Measurements from ENCODE around the gene PDE8A. TPM values are rescaled to one million over a fixed set of nuclear protein-coding genes. Genes with fewer than 3 reads are reported as not detected.

Gene PDE8A
- total and polyA plus RNA-seq, 10 of the 15 experiments (the other 5 are each of a cell fraction or from before 2014, with no cell fraction given) = 6.7 to 69.2 (median 27.2) TPM

GRCh38 chr15:85034276-85034675, 52.6 kb downstream of the PDE8A start:
- Histone ChIP-seq H3K27ac (ENCODE audit: control insufficient read depth, insufficient read depth) (no peak overlapping the region), H3K4me2 (ENCODE audit: control insufficient read depth, insufficient read depth) (no peak overlapping the region), H3K4me1 (ENCODE audit: control insufficient read depth, insufficient read depth, low read length) (peaks cover 20% of the 10 kb centered on the region), H3K79me2 (ENCODE audit: control insufficient read depth, insufficient read depth, low read length) (peaks cover 29% of the 10 kb centered on the region), H4K20me1 (ENCODE audit: control insufficient read depth, insufficient read depth) (no peaks in the 10 kb centered on the region), H3K9me3 (replicated peaks; ENCODE audit: control insufficient read depth, insufficient read depth, low read length) (no peaks in the 10 kb centered on the region), H3K4me3 (no peak overlapping the region), H3K27me3 (replicated peaks in 1 of 2; ENCODE audit: control insufficient read depth in 2 of 2, insufficient read depth in 2 of 2, low read length in 1 of 2) (no peaks in the 10 kb centered on the region), H2AFZ (ENCODE audit: control insufficient read depth, low read depth, low read length) (no peak overlapping the region), H3K36me3 (ENCODE audit: control insufficient read depth in 2 of 2, insufficient read depth in 2 of 2, low read length in 1 of 2) (no peaks in the 10 kb centered on the region), H3K9ac (ENCODE audit: control insufficient read depth, insufficient read depth, low read length) (no peak overlapping the region)
- intact Hi-C loops (cut with micrococcal nuclease; ENCODE audit: unreplicated experiment) (no loop called here), in situ Hi-C loops (cut with MboI) (no loop called here)
- POLR2A ChIA-PET = interaction anchor here (1.4 kb wide), 1 partner anchor 55 kb away, joined by 3 read pairs; no protein-coding TSS in a partner anchor
- CTCF ChIA-PET = interaction anchor here (1.8 to 4.0 kb wide), 2 partner anchors 10 to 12 kb away, joined by 7 to 20 read pairs; no protein-coding TSS in a partner anchor
- no peak for DNase-seq (ENCODE audit: low read depth, low spot score)
- WGBS (ENCODE audit: insufficient coverage, insufficient replicate concordance, low lambda C conversion rate, missing lambda C conversion rate) = 90% methylated on average over 5 of the region's 5 CpGs
- no peak for ATAC-seq
- TF ChIP-seq GABPA (IDR thresholded peaks at IDR 0.05; ENCODE audit: low read depth) = no peak
- no peak for TF ChIP-seq HSF1 (IDR thresholded peaks at IDR 0.05; ENCODE audit: low read depth, low read length)
- no peak for TF ChIP-seq SMAD1 (IDR thresholded peaks at IDR 0.05; ENCODE audit: low read depth, partially characterized antibody)
- TF ChIP-seq STAT1 (conservative IDR thresholded peaks at IDR 0.05) = no peak
- no peak for TF ChIP-seq BMI1 (IDR thresholded peaks at IDR 0.05; ENCODE audit: borderline replicate concordance)
- TF ChIP-seq EP300 (IDR thresholded peaks at IDR 0.05; ENCODE audit: borderline replicate concordance in 1 of 2, control insufficient read depth in 1 of 2, low read depth in 2 of 2, low read length in 2 of 2) = no peak
- SMC1A ChIA-PET (ENCODE audit: uncharacterized antibody, unreplicated experiment) = interaction anchor here (0.9 to 1.7 kb wide), 6 partner anchors 8 to 29 kb away, joined by 3 to 6 read pairs (median 4); no protein-coding TSS in a partner anchor
- BruUV-seq (replicated peaks) = no TSS peak
- FAIRE-seq = no peak
- RAD21 ChIA-PET (ENCODE audit: unreplicated experiment) = interaction anchor here (0.6 to 1.5 kb wide), 3 partner anchors 27 to 79 kb away, joined by 3 read pairs; no protein-coding TSS in a partner anchor
